ENCODE data around the gene NCR2. TPM values are rescaled to one million over a fixed set of nuclear protein-coding genes. Genes with fewer than 3 reads are reported as not detected.
A peak's percentile ranks its signal among the peaks of the same experiment; 100 is the strongest.

The NCR2 gene
- total RNA-seq, 4 donors from 2014 or later = not detected

GRCh38 chr6:41367061-41367460 is 31.7 kb downstream of the NCR2 start:
- Histone ChIP-seq H3K9me3 (peaks cover 0 to under 1% (median 0%) of the 10 kb centered on the region in 3 donors), H3K4me3 (no peak overlapping the region), H3K27ac (no peak overlapping the region), H3K36me3 (no peaks in the 10 kb centered on the region), H3K27me3 (peaks cover 92% of the 10 kb centered on the region), H3K4me1 (peaks cover 0 to 21% (median 5%) of the 10 kb centered on the region in 3 donors)
- no peak for ATAC-seq
- WGBS, 2 donors (ENCODE audit: low coverage in 1 of 2) = 60 to 78% methylated on average over 1 to 3 of the region's 3 CpGs
- TF ChIP-seq POLR2AphosphoS5 (IDR thresholded peaks at IDR 0.05) (no peak), EP300 (IDR thresholded peaks at IDR 0.05) (no peak), POLR2A (IDR thresholded peaks at IDR 0.05) (no peak), CTCF (IDR thresholded peaks at IDR 0.05) (no peak)

DNA sequence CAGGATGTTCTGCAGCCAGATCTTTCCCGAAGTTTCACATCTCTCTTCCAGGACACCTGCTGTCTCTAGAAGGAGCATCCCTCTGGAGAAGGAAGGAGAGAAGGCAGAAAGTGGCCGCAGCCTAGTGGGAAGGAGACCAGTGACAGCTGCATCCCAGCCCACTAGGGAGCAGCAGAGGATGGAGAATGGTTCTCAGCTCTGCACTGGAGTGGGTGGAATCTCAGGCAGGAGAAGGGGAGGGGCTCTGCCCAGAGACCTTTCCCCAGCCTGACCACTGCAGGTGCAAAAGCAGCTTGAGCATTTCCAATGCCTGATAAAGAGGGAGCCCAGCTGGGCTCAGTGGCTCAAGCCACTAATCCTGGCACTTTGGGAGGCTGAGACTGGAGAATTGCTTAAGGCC is 32.3 kb downstream of the NCR2 start:
- no peak overlapping the region for H3K4me3 ChIP-seq
- H3K4me1 ChIP-seq = peaks cover 0 to 28% (median 12%) of the 10 kb centered on the region in 3 donors
- ATAC-seq = peak; percentile 24
- TF ChIP-seq CTCF (IDR thresholded peaks at IDR 0.05) (peak in 3 of 4 experiments; percentile 21 to 55 (median 27)), POLR2AphosphoS5 (IDR thresholded peaks at IDR 0.05) (no peak), POLR2A (IDR thresholded peaks at IDR 0.05) (no peak)
- peaks cover 93% of the 10 kb centered on the region for H3K27me3 ChIP-seq
- H3K36me3 ChIP-seq = no peaks in the 10 kb centered on the region
- H3K27ac ChIP-seq = no peak overlapping the region
- H3K9me3 ChIP-seq = no peaks in the 10 kb centered on the region
- WGBS, 2 donors (ENCODE audit: low coverage in 1 of 2) = 0% methylated on average over 2 of the region's 2 CpGs; no CpG with 5 or more reads in 1 of the 2 donors

DNA sequence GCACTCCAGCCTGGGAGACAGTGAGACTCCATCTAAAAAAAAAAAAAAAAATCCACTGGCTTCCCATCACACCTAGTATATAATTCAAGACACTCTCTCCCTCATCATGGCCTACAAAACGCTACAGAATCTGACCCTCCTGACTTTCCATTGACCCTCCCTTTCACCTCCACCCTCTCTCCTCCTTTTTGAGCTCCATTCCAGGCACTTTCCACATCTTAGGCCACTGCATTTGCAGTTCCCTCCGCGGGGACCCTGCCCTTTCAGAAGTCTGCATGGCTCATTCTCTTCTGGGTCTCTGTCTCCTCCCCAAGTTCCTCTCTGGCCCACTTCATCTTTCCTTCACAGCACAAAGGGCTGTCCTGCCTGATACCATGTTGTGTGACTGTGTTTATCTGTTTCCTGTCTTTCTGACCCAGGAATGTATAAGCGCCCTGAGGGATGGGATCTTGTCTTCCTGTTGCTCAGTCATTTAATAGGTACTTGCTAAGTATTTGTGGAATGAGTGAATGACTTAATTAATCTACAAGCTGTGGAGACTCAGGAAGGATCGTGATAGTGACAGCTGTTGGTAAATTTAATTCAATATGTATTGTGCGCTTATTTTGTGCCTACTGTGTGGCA is 35.2 kb downstream of the NCR2 start:
- Histone ChIP-seq H3K36me3 (no peaks in the 10 kb centered on the region), H3K4me1 (peaks cover 0 to 57% (median 26%) of the 10 kb centered on the region in 3 donors), H3K4me3 (no peak overlapping the region), H3K27me3 (peaks cover 95% of the 10 kb centered on the region), H3K27ac (no peak overlapping the region), H3K9me3 (no peaks in the 10 kb centered on the region)
- no peak for TF ChIP-seq CTCF (IDR thresholded peaks at IDR 0.05)
- no peak for TF ChIP-seq POLR2A (IDR thresholded peaks at IDR 0.05)
- 74 to 78% methylated on average over 6 of the region's 6 CpGs for WGBS, 2 donors (ENCODE audit: low coverage in 1 of 2)
- ATAC-seq = no peak

GRCh38 chr6:41371461-41371991 is 36.1 kb downstream of the NCR2 start:
- Histone ChIP-seq H3K4me3 (peak overlapping the region in 1 of 2 donors; percentile 37), H3K27me3 (peaks cover 95% of the 10 kb centered on the region), H3K27ac (peak overlapping the region in 1 of 4 donors; percentile 12), H3K36me3 (no peaks in the 10 kb centered on the region), H3K4me1 (peaks cover 0 to 59% (median 26%) of the 10 kb centered on the region in 3 donors), H3K9me3 (no peaks in the 10 kb centered on the region)
- TF ChIP-seq CTCF (IDR thresholded peaks at IDR 0.05) = peak in 2 of 4 experiments; percentile 38 to 39
- no peak for TF ChIP-seq POLR2AphosphoS5 (IDR thresholded peaks at IDR 0.05)
- TF ChIP-seq POLR2A (IDR thresholded peaks at IDR 0.05) = no peak
- ATAC-seq = peak; percentile 35
- 16% methylated on average over 17 of the region's 39 CpGs; no CpG with 5 or more reads in 1 of the 2 donors for WGBS, 2 donors (ENCODE audit: low coverage in 1 of 2)

All from gastroesophageal sphincter (tissue), 4 donors.